ENCODE data around the gene GPN2.
"Not testable (repeated sequence)": the region's sequence is repeated elsewhere in the genome, so short reads cannot be mapped to it uniquely, and the experiment has no call there.

GPN2 gene

GRCh38 chr1:26856604-26857469 lies 33.2 kb downstream of the GPN2 start:
- no peak for DNase-seq

- no peak for DNase-seq
These were observed 33.9 kb downstream of the GPN2 start for GRCh38 chr1:26856181-26856580.

GRCh38 chr1:26855636-26856035 lies 34.4 kb downstream of the GPN2 start:
- no peak for DNase-seq

- DNase-seq: no peak
These were observed 35.2 kb downstream of the GPN2 start for GRCh38 chr1:26854906-26855305.

- no peak for DNase-seq
These were observed 36.5 kb downstream of the GPN2 start for GRCh38 chr1:26853600-26853999.

- peak; percentile 78 to 88 for DNase-seq
These were observed 36.9 kb downstream of the GPN2 start for GRCh38 chr1:26853156-26853555.

GRCh38 chr1:26852701-26853100 lies 37.4 kb downstream of the GPN2 start:
- DNase-seq: no peak

GRCh38 chr1:26851106-26851684 lies 38.9 kb downstream of the GPN2 start:
- DNase-seq: no peak

GRCh38 chr1:26848941-26849774 lies 40.9 kb downstream of the GPN2 start:
- DNase-seq: no peak

GRCh38 chr1:26848499-26848898 lies 41.6 kb downstream of the GPN2 start:
- no peak for DNase-seq

GRCh38 chr1:26847826-26848225 lies 42.3 kb downstream of the GPN2 start:
- not testable (repeated sequence) for DNase-seq

GRCh38 chr1:26844424-26845196 lies 45.5 kb downstream of the GPN2 start:
- no peak for DNase-seq

GRCh38 chr1:26839779-26840178 lies 50.3 kb downstream of the GPN2 start:
- no peak for DNase-seq

GRCh38 chr1:26839339-26839722 lies 50.8 kb downstream of the GPN2 start:
- DNase-seq: no peak

- peak; percentile 43 to 56 for DNase-seq
These were observed 51.4 kb downstream of the GPN2 start for GRCh38 chr1:26838474-26839338.

GRCh38 chr1:26837665-26838064 lies 52.4 kb downstream of the GPN2 start:
- DNase-seq: not testable (repeated sequence)

GRCh38 chr1:26833432-26834405 lies 56.4 kb downstream of the GPN2 start:
- peak; percentile 84 to 89 for DNase-seq

- DNase-seq: no peak
These were observed 57.7 kb downstream of the GPN2 start for GRCh38 chr1:26832249-26832960.

- DNase-seq: no peak
These were observed 58.4 kb downstream of the GPN2 start for GRCh38 chr1:26831546-26832248.
